ENCODE data around the gene TRAIP. TPM values are rescaled to one million over a fixed set of nuclear protein-coding genes. Genes with fewer than 3 reads are reported as not detected.

The TRAIP gene
- total RNA-seq, 1 experiment from 2014 or later = 28.0 TPM

GRCh38 chr3:49867400-49867799 is 11.0 kb upstream of the TRAIP start:
- peaks cover 5% of the 10 kb centered on the region for H3K4me1 Mint-ChIP-seq (ENCODE audit: low read depth, unreplicated experiment)
- no peaks in the 10 kb centered on the region for H3K27me3 Mint-ChIP-seq (ENCODE audit: insufficient read depth, unreplicated experiment)
- DNase-seq = no peak
- no peaks in the 10 kb centered on the region for H3K36me3 Mint-ChIP-seq (ENCODE audit: insufficient read depth, unreplicated experiment)
- ChIA-PET CTCF (interaction anchor here (1.2 kb wide), 1 partner anchor 62 kb away, joined by 3 read pairs; the partner anchor contains the start of gene MON1A), POLR2A (no interaction called here)
- intact Hi-C loops (cut with micrococcal nuclease; ENCODE audit: unreplicated experiment) = no loop called here
- Histone ChIP-seq H3K27me3 (replicated peaks; ENCODE audit: control insufficient read depth, insufficient read depth, low read length) (no peaks in the 10 kb centered on the region), H3K4me1 (peaks cover 14% of the 10 kb centered on the region), H3K4me3 (ENCODE audit: low read depth, low read length) (no peak overlapping the region), H3K9me3 (no peaks in the 10 kb centered on the region), H3K36me3 (ENCODE audit: control insufficient read depth, insufficient read depth, low read length) (no peaks in the 10 kb centered on the region)
- peak overlapping the region; percentile 39 for H3K4me3 Mint-ChIP-seq (ENCODE audit: unreplicated experiment)
- no TSS peak for BruUV-seq (replicated peaks)
- TF ChIP-seq CTCF (IDR thresholded peaks at IDR 0.05; ENCODE audit: insufficient read depth in 1 of 2, low read depth in 1 of 2, low read length in 1 of 2, severe bottlenecking in 1 of 2, unreplicated experiment in 1 of 2) = no peak
- H3K27ac Mint-ChIP-seq (ENCODE audit: unreplicated experiment) = no peak overlapping the region
- H3K9me3 Mint-ChIP-seq (ENCODE audit: unreplicated experiment) = no peaks in the 10 kb centered on the region

- ChIA-PET POLR2A (no interaction called here), CTCF (no interaction called here)
- Histone ChIP-seq H3K36me3 (ENCODE audit: control insufficient read depth, insufficient read depth, low read length) (no peaks in the 10 kb centered on the region), H3K9me3 (no peaks in the 10 kb centered on the region), H3K4me3 (ENCODE audit: low read depth, low read length) (no peak overlapping the region), H3K27me3 (replicated peaks; ENCODE audit: control insufficient read depth, insufficient read depth, low read length) (no peaks in the 10 kb centered on the region), H3K4me1 (0 out of 2 replicates have a peak, but pooled peaks cover 6% of the 10 kb centered on the region)
- intact Hi-C loops (cut with micrococcal nuclease; ENCODE audit: unreplicated experiment) = no loop called here
- no peak for DNase-seq
- H3K4me3 Mint-ChIP-seq (ENCODE audit: unreplicated experiment) = no peak overlapping the region
- no peak for TF ChIP-seq CTCF (IDR thresholded peaks at IDR 0.05; ENCODE audit: insufficient read depth in 1 of 2, low read depth in 1 of 2, low read length in 1 of 2, severe bottlenecking in 1 of 2, unreplicated experiment in 1 of 2)
- no peaks in the 10 kb centered on the region for H3K4me1 Mint-ChIP-seq (ENCODE audit: low read depth, unreplicated experiment)
- no peaks in the 10 kb centered on the region for H3K36me3 Mint-ChIP-seq (ENCODE audit: insufficient read depth, unreplicated experiment)
- H3K27me3 Mint-ChIP-seq (ENCODE audit: insufficient read depth, unreplicated experiment) = no peaks in the 10 kb centered on the region
- no TSS peak for BruUV-seq (replicated peaks)
- H3K27ac Mint-ChIP-seq (ENCODE audit: unreplicated experiment) = no peak overlapping the region
- no peaks in the 10 kb centered on the region for H3K9me3 Mint-ChIP-seq (ENCODE audit: unreplicated experiment)
These were observed 8.9 kb upstream of the TRAIP start for GRCh38 chr3:49865198-49865784.

- Mint-ChIP-seq H3K27me3 (ENCODE audit: insufficient read depth, unreplicated experiment) (no peaks in the 10 kb centered on the region), H3K4me1 (ENCODE audit: low read depth, unreplicated experiment) (no peaks in the 10 kb centered on the region), H3K4me3 (ENCODE audit: unreplicated experiment) (no peak overlapping the region), H3K9me3 (ENCODE audit: unreplicated experiment) (no peaks in the 10 kb centered on the region), H3K27ac (ENCODE audit: unreplicated experiment) (no peak overlapping the region), H3K36me3 (ENCODE audit: insufficient read depth, unreplicated experiment) (no peaks in the 10 kb centered on the region)
- Histone ChIP-seq H3K4me1 (0 out of 2 replicates have a peak, but pooled peaks cover 6% of the 10 kb centered on the region), H3K9me3 (no peaks in the 10 kb centered on the region), H3K27me3 (replicated peaks; ENCODE audit: control insufficient read depth, insufficient read depth, low read length) (no peaks in the 10 kb centered on the region), H3K36me3 (ENCODE audit: control insufficient read depth, insufficient read depth, low read length) (no peaks in the 10 kb centered on the region), H3K4me3 (ENCODE audit: low read depth, low read length) (no peak overlapping the region)
- intact Hi-C loops (cut with micrococcal nuclease; ENCODE audit: unreplicated experiment) = no loop called here
- TF ChIP-seq CTCF (IDR thresholded peaks at IDR 0.05; ENCODE audit: insufficient read depth in 1 of 2, low read depth in 1 of 2, low read length in 1 of 2, severe bottlenecking in 1 of 2, unreplicated experiment in 1 of 2) = no peak
- CTCF ChIA-PET = no interaction called here
- no peak for DNase-seq
- no TSS peak for BruUV-seq (replicated peaks)
- POLR2A ChIA-PET = no interaction called here
These were observed 8.1 kb upstream of the TRAIP start for GRCh38 chr3:49864505-49864904.
